GM18511 (cell line): ENCODE measurements around the gene NMRAL1.

ENCODE experiments used
- ATAC-seq: cut with Tn5 transposase; IDR thresholded peaks from one replicate; pipeline ENCODE4 v1.9.1; 2021; ENCODE audit warnings: mild to moderate bottlenecking, moderate library complexity; ENCODE audit not compliant: unreplicated experiment

NMRAL1 gene

GRCh38 chr16:4505356-4506147, 31.1 kb upstream of the NMRAL1 start:
- ATAC-seq: peak; percentile 89

GRCh38 chr16:4501071-4501478, 26.6 kb upstream of the NMRAL1 start:
- ATAC-seq: no peak

- no peak for ATAC-seq
Measured at GRCh38 chr16:4500272-4500671, 25.8 kb upstream of the NMRAL1 start.

GRCh38 chr16:4499196-4499555, 24.8 kb upstream of the NMRAL1 start:
- no peak for ATAC-seq

- no peak for ATAC-seq
Measured at GRCh38 chr16:4498546-4499195, 24.2 kb upstream of the NMRAL1 start.

- no peak for ATAC-seq
Measured at GRCh38 chr16:4496305-4496704, 21.9 kb upstream of the NMRAL1 start.

- no peak for ATAC-seq
Measured at GRCh38 chr16:4495766-4496165, 21.3 kb upstream of the NMRAL1 start.

GRCh38 chr16:4494746-4495490, 20.5 kb upstream of the NMRAL1 start:
- no peak for ATAC-seq

GRCh38 chr16:4491898-4492297, 17.5 kb upstream of the NMRAL1 start:
- no peak for ATAC-seq

GRCh38 chr16:4489030-4489429, 14.6 kb upstream of the NMRAL1 start:
- ATAC-seq: no peak

- ATAC-seq: no peak
Measured at GRCh38 chr16:4488499-4488967, 14.1 kb upstream of the NMRAL1 start.

- no peak for ATAC-seq
Measured at GRCh38 chr16:4487955-4488498, 13.6 kb upstream of the NMRAL1 start.

- ATAC-seq: no peak
Measured at GRCh38 chr16:4486126-4486893, 11.9 kb upstream of the NMRAL1 start.

- no peak for ATAC-seq
Measured at GRCh38 chr16:4481963-4482362, 7.5 kb upstream of the NMRAL1 start.

- ATAC-seq: no peak
Measured at GRCh38 chr16:4481526-4481925, 7.1 kb upstream of the NMRAL1 start.

GRCh38 chr16:4477966-4478365, 3.5 kb upstream of the NMRAL1 start:
- no peak for ATAC-seq

GRCh38 chr16:4475880-4476788, 1.7 kb upstream of the NMRAL1 start, which contains the start of gene HMOX2:
HMOX2 (plus strand) TSS chr16:4476398; CDS start chr16:4505525, 29,127 bp downstream.
- peak; percentile 87 for ATAC-seq

GRCh38 chr16:4472880-4473279, 1.5 kb downstream of the NMRAL1 start:
- ATAC-seq: no peak

GRCh38 chr16:4471869-4472268, 2.6 kb downstream of the NMRAL1 start:
- no peak for ATAC-seq

GRCh38 chr16:4468972-4469371, 5.5 kb downstream of the NMRAL1 start:
- ATAC-seq: no peak
